BLaER1 treated with 17β-estradiol and CSF1 and Interleukin-3, amounts not matched to agents 10 nM and 100 nM (cell line): Measurements from ENCODE around the gene TRMT1.
A peak's percentile ranks its signal among the peaks of the same experiment; 100 is the strongest.

ENCODE experiments used
- H3K27ac ChIP-seq, 11 experiments: shearing (Covaris generic); formaldehyde crosslinking; 2 replicates each; pipeline ENCODE4 v1.8.1; 2022
- H3K27me3 ChIP-seq, 11 experiments: shearing (Covaris generic); formaldehyde crosslinking; 2 replicates each; pipeline ENCODE4 v1.8.1; 2022
- H3K36me3 ChIP-seq, 11 experiments: shearing (Covaris generic); formaldehyde crosslinking; 2 replicates each; pipeline ENCODE4 v1.8.1; 2022
- H3K4me1 ChIP-seq, 10 experiments: shearing (Covaris generic); formaldehyde crosslinking; 2 replicates each; pipeline ENCODE4 v1.8.1; 2022
- H3K4me2 ChIP-seq, 11 experiments: shearing (Covaris generic); formaldehyde crosslinking; 2 replicates each; pipeline ENCODE4 v1.8.1; 2022
- H3K4me3 ChIP-seq, 10 experiments: shearing (Covaris generic); formaldehyde crosslinking; 2 replicates each; pipeline ENCODE4 v1.8.1; 2022
- H3K9ac ChIP-seq, 11 experiments: shearing (Covaris generic); formaldehyde crosslinking; 2 replicates each; pipeline ENCODE4 v1.8.1; 2022
- H3K9me3 ChIP-seq, 11 experiments: shearing (Covaris generic); formaldehyde crosslinking; replicated peaks in 1 of 11; 2 replicates each; pipeline ENCODE4 v1.8.1; 2022
- H4K20me1 ChIP-seq, 11 experiments: shearing (Covaris generic); formaldehyde crosslinking; 2 replicates each; pipeline ENCODE4 v1.8.1; 2022
- Cebpa-rat ChIP-seq, 11 experiments: shearing (Covaris generic); IDR thresholded peaks; 2 replicates each; pipeline ENCODE4 v1.8.1; 2022

The TRMT1 gene

DNA sequence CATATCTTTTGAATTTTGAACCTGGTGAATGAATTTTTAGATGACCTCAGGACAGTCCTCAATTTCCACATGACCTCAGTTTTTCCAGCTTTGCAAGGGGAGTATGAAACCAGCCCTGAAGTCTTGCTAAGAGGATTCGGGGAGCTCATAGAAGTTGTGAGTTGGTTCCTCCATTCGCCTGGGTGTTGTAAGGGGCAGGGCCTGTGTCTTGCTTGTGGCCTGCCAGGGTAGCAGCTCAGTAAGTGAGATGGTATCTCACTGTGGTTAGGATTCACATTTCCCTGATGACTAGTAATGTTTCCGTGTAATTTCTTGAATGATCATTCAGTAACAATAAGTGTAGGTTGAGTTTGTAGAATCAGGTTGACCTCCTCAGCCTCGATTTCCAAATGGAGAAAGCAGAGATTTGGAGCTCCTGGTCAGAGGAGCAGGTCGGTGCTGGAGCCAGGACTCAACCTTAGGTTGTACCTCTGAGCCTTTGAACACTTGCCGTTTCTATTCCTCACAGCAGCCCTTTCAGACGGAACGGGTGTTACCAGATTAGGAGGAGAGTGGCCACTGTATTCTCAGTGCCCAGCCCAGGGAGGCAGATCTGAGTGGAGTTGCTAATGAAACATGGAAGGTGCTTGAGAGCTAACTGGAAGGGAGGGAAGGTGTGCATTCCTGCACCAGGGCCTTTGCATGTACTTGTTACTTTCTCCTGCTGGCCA is 16.1 kb upstream of the TRMT1 start:
- Histone ChIP-seq H4K20me1 (peaks cover 82 to 100% (median 96%) of the 10 kb centered on the region in 11 experiments), H3K4me2 (0 out of 22 replicates have a peak overlapping the region, but pooled peaks of 1 of the 11 experiments have one; percentile 33), H3K27ac (0 out of 22 replicates have a peak overlapping the region, but pooled peaks of 1 of the 11 experiments have one; percentile 7), H3K4me1 (peaks cover 10 to 55% (median 40%) of the 10 kb centered on the region in 10 experiments), H3K4me3 (no peak overlapping the region), H3K9ac (peak overlapping the region in 2 of 11 experiments; percentile 5 to 23; a peak in 1 of 22 replicates), H3K27me3 (no peaks in the 10 kb centered on the region), H3K9me3 (no peaks in the 10 kb centered on the region), H3K36me3 (peaks cover 54 to 100% (median 87%) of the 10 kb centered on the region in 11 experiments)
- TF ChIP-seq Cebpa-rat (IDR thresholded peaks at IDR 0.05) = no peak

GRCh38 chr19:13130886-13131490 is 14.4 kb upstream of the TRMT1 start:
- peaks cover 27 to 66% (median 52%) of the 10 kb centered on the region in 10 experiments for H3K4me1 ChIP-seq
- H3K4me3 ChIP-seq = no peak overlapping the region
- no peaks in the 10 kb centered on the region for H3K27me3 ChIP-seq
- H4K20me1 ChIP-seq = peaks cover 97 to 100% (median 100%) of the 10 kb centered on the region in 11 experiments
- no peak for TF ChIP-seq Cebpa-rat (IDR thresholded peaks at IDR 0.05)
- no peaks in the 10 kb centered on the region for H3K9me3 ChIP-seq
- H3K27ac ChIP-seq = peak overlapping the region in 1 of 11 experiments; percentile 28; a peak in 2 of 22 replicates
- peaks cover 47 to 99% (median 82%) of the 10 kb centered on the region in 11 experiments for H3K36me3 ChIP-seq
- H3K4me2 ChIP-seq = peak overlapping the region in 5 of 11 experiments; percentile 17 to 66 (median 33); a peak in 9 of 22 replicates
- H3K9ac ChIP-seq = 0 out of 22 replicates have a peak overlapping the region, but pooled peaks of 1 of the 11 experiments have one; percentile 2

GRCh38 chr19:13129384-13129783 is 12.8 kb upstream of the TRMT1 start:
- Histone ChIP-seq H4K20me1 (peaks cover 97 to 100% (median 100%) of the 10 kb centered on the region in 11 experiments), H3K27me3 (no peaks in the 10 kb centered on the region), H3K36me3 (peaks cover 40 to 99% (median 82%) of the 10 kb centered on the region in 11 experiments; a peak in 21 of 22 replicates), H3K4me1 (peaks cover 30 to 75% (median 58%) of the 10 kb centered on the region in 10 experiments), H3K9me3 (no peaks in the 10 kb centered on the region), H3K9ac (peak overlapping the region in 3 of 11 experiments; percentile 16 to 29 (median 21); a peak in 1 of 22 replicates), H3K27ac (peak overlapping the region in 1 of 11 experiments; percentile 40; a peak in 2 of 22 replicates), H3K4me3 (no peak overlapping the region), H3K4me2 (peak overlapping the region in 2 of 11 experiments; percentile 5 to 11; a peak in 3 of 22 replicates)
- no peak for TF ChIP-seq Cebpa-rat (IDR thresholded peaks at IDR 0.05)

GRCh38 chr19:13128583-13128982 is 12.0 kb upstream of the TRMT1 start:
- Histone ChIP-seq H3K4me2 (peak overlapping the region in 6 of 11 experiments; percentile 5 to 53 (median 14); a peak in 4 of 22 replicates), H3K27me3 (no peaks in the 10 kb centered on the region), H3K9ac (peak overlapping the region in 6 of 11 experiments; percentile 2 to 29 (median 15); a peak in 5 of 22 replicates), H3K36me3 (peaks cover 42 to 99% (median 81%) of the 10 kb centered on the region in 11 experiments; a peak in 21 of 22 replicates), H3K27ac (peak overlapping the region in 6 of 11 experiments; percentile 5 to 40 (median 26); a peak in 6 of 22 replicates), H3K9me3 (no peaks in the 10 kb centered on the region), H3K4me1 (peaks cover 30 to 72% (median 58%) of the 10 kb centered on the region in 10 experiments), H4K20me1 (peaks cover 97 to 100% (median 100%) of the 10 kb centered on the region in 11 experiments), H3K4me3 (no peak overlapping the region)
- no peak for TF ChIP-seq Cebpa-rat (IDR thresholded peaks at IDR 0.05)

DNA sequence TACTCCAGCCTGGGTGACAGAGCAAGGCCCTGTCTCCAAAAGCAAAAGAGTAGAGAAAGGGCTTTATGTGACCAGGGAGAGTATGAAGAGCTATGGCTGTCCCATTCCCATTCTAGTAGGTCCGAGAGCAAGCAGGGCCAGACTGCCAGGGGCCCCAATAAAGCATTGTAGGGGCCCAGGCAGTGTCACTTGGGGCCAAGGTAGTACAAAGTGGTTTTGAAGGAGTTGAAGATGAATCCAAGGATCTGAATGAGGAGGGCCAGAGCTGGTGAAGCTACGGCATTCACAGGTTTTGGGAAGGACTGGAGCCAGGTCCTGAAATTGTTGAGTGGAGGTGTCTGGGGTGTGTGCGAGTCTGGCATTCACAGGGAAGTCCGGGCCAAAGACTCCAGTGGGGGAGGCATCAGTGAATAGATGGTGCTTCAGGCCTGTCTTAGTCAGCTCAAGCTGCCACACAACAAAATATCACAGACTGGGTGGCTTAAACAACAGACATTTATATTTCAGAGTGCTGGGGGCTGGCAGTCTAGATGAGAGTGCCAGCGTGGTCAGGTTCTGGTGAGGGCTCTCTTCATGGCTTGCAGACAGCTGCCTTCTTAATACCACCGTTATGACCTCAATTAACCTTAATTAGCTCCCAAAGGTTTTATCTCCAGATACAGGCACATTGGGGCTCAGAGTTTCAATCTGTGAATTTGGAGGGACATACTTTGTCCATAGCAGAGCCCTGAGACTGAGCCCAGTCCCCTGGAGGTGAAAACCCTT is 11.5 kb upstream of the TRMT1 start:
- Histone ChIP-seq H3K27ac (peak overlapping the region in 6 of 11 experiments; percentile 5 to 40 (median 26); a peak in 5 of 22 replicates), H3K36me3 (peaks cover 46 to 99% (median 83%) of the 10 kb centered on the region in 11 experiments; a peak in 21 of 22 replicates), H3K4me3 (no peak overlapping the region), H3K4me1 (peaks cover 30 to 76% (median 57%) of the 10 kb centered on the region in 10 experiments), H3K4me2 (peak overlapping the region in 10 of 11 experiments; percentile 10 to 55 (median 39); a peak in 12 of 22 replicates), H3K9me3 (no peaks in the 10 kb centered on the region), H3K9ac (peak overlapping the region in 5 of 11 experiments; percentile 2 to 42 (median 21); a peak in 7 of 22 replicates), H4K20me1 (peaks cover 97 to 100% (median 100%) of the 10 kb centered on the region in 11 experiments), H3K27me3 (no peaks in the 10 kb centered on the region)
- TF ChIP-seq Cebpa-rat (IDR thresholded peaks at IDR 0.05) = no peak

- Histone ChIP-seq H3K36me3 (peaks cover 49 to 99% (median 82%) of the 10 kb centered on the region in 11 experiments), H3K4me1 (peaks cover 32 to 73% (median 52%) of the 10 kb centered on the region in 10 experiments), H3K9ac (peak overlapping the region in 3 of 11 experiments; percentile 6 to 32 (median 9); a peak in 1 of 22 replicates), H3K4me3 (no peak overlapping the region), H3K27me3 (no peaks in the 10 kb centered on the region), H3K4me2 (peak overlapping the region in 10 of 11 experiments; percentile 2 to 55 (median 39); a peak in 16 of 22 replicates), H3K27ac (no peak overlapping the region), H3K9me3 (no peaks in the 10 kb centered on the region), H4K20me1 (peaks cover 97 to 100% (median 100%) of the 10 kb centered on the region in 11 experiments)
- TF ChIP-seq Cebpa-rat (IDR thresholded peaks at IDR 0.05) = no peak
These were observed 10.5 kb upstream of the TRMT1 start for GRCh38 chr19:13127051-13127450.

- no peak for TF ChIP-seq Cebpa-rat (IDR thresholded peaks at IDR 0.05)
- Histone ChIP-seq H3K9ac (peak overlapping the region in 6 of 11 experiments; percentile 10 to 99 (median 27); a peak in 6 of 22 replicates), H3K4me2 (no peak overlapping the region), H3K9me3 (no peaks in the 10 kb centered on the region), H4K20me1 (peaks cover 89 to 96% (median 94%) of the 10 kb centered on the region in 11 experiments), H3K27ac (no peak overlapping the region), H3K4me1 (peaks cover 57 to 77% (median 62%) of the 10 kb centered on the region in 10 experiments), H3K36me3 (peaks cover 50 to 90% (median 75%) of the 10 kb centered on the region in 11 experiments), H3K4me3 (no peak overlapping the region), H3K27me3 (no peaks in the 10 kb centered on the region)
These were observed 6.7 kb upstream of the TRMT1 start for GRCh38 chr19:13122980-13123957.
